Measurements from ENCODE around the gene LCN2.
"Not testable (repeated sequence)": the region's sequence is repeated elsewhere in the genome, so short reads cannot be mapped to it uniquely, and the experiment has no call there.

Gene LCN2

DNA sequence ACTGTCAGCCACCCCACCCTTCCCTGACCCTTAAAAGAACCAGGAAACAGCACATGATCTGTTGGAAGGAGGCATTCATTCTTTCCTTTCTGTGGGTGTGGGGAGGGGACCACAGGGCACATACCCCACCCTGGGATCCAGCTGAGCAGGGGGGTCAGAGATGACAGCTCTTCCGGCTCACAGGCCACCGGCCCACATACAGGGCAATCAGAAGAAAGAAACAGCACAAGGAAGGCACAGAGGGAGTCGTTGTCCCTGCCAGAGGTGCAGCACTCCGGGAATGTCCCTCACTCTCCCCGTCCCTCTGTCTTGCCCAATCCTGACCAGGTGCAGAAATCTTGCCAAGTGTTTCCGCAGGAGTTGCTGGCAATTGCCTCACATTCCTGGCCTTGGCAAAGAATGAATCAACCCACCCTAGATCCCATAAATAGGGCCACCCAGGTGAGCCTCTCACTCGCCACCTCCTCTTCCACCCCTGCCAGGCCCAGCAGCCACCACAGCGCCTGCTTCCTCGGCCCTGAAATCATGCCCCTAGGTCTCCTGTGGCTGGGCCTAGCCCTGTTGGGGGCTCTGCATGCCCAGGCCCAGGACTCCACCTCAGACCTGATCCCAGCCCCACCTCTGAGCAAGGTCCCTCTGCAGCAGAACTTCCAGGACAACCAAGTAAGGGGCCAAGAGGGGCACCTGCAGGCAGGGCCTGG is at the start of gene LCN2:
TSS of gene LCN2 (plus strand) at position 453 of the 701 bp plus-strand sequence. CDS start at position 526, 73 bp downstream.
- no peak for DNase-seq

- no peak for DNase-seq
These were observed 49.2 kb upstream of the LCN2 start for GRCh38 chr9:128099932-128100491.

GRCh38 chr9:128100581-128100980 is 48.7 kb upstream of the LCN2 start:
- DNase-seq: no peak

DNA sequence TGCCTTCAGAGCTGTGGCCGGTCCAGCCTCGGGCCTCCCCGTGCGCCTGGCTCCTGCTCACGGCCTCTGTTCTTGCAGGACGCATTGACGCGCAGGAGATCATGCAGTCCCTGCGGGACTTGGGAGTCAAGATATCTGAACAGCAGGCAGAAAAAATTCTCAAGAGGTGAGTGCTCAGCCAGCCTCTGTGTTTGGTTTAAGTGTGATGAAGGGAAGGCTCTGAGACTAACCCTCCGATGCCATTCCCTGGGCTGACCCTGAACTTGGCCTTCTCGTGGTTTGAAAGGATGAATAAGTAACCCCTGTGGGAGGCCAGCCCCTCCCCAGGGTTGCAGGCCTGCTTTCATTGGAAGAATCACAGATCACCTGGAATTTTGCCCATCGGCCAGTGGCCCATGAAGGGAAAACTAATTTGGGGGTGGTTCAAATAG is 48.0 kb upstream of the LCN2 start:
- DNase-seq: no peak

DNA sequence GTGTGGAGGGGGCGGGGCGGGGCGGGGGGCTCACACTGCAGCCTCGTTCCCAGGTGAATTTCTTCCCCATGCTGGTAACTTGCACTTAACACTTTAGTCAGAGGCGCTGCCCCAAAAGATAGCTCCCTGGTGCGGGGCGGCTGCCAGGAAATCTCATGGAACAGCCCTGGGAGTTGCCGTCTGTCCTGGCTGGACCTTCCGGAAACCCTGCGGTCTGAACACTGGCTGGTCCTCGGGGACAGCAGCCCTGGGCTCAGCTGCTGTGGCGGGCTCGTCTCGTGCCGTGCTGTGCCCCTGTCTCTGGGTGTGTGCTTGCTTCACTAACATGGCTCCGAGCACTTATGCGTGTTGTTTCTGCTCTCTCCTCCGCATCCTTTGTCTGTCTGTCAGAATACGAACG is 47.6 kb upstream of the LCN2 start:
- DNase-seq: no peak

- DNase-seq: no peak
These were observed 47.1 kb upstream of the LCN2 start for GRCh38 chr9:128102196-128102595.

GRCh38 chr9:128102861-128103588 is 46.2 kb upstream of the LCN2 start:
- DNase-seq: no peak

DNA sequence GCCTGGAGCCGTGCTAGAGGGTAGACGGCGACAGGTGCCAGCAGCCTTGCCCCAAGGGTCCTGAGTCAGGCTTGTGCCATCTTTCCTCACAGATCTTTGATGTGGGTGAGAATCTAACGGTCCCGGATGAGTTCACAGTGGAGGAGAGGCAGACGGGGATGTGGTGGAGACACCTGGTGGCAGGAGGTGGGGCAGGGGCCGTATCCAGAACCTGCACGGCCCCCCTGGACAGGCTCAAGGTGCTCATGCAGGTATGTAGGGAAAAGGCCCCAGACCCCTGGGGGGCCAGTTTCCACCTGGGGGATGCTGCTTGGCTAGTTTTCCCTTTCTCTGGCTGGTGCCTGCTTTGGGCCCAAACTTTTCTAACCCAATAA is 45.7 kb upstream of the LCN2 start:
- peak in 1 of 2 experiments; percentile 10 for DNase-seq

GRCh38 chr9:128104171-128104618 is 45.1 kb upstream of the LCN2 start:
- peak in 1 of 2 experiments; percentile 21 for DNase-seq

DNA sequence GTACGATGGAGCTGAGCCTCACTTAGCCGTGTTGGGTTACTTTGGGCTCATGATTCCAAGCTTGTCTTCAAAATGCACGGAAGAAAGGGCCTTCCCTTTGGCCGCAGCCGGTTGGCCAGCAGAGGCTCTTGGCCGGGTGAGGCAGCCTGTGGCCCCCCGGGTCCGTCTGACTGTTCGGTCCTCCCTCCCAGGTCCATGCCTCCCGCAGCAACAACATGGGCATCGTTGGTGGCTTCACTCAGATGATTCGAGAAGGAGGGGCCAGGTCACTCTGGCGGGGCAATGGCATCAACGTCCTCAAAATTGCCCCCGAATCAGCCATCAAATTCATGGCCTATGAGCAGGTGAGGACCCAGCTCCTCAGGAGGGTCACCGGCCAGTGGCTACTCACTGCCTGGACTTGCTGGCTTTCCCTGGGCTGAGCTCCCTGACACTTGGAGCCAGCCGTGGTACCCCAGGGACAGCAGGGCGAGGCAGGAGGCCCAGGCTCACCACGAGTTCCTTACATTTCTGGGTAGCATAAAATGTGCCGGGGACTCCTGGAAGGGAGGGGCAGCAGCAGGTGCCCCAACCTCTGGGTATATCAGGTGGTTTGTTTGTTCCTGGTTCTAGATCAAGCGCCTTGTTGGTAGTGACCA is 43.6 kb upstream of the LCN2 start:
- DNase-seq: no peak

DNA sequence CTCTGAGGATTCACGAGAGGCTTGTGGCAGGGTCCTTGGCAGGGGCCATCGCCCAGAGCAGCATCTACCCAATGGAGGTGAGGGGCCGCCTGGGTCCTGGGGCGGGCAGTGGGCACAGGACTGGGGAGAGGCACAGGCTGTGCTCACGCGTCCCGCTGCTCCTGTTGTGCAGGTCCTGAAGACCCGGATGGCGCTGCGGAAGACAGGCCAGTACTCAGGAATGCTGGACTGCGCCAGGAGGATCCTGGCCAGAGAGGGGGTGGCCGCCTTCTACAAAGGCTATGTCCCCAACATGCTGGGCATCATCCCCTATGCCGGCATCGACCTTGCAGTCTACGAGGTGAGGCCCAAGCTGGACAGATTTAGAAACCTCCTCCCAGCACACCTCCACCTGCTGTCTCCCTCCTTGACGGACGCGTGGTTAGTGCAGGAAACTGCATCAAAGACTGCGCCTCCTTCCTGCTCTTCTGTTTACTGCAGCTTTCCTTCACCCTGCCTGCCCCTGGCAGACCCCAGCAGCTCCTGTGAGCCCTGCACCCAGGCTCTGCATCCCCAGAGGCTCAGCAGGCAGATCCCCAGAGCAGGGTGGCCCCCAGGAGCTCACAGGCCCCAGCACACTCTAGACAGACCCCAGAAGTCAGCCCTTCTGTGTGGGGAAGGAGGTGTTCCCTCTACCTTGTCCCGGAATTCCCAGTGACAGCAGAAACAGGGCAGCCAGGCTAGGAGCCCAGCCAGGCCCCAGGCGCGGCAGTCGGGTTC is 42.9 kb upstream of the LCN2 start:
- DNase-seq: no peak

DNA sequence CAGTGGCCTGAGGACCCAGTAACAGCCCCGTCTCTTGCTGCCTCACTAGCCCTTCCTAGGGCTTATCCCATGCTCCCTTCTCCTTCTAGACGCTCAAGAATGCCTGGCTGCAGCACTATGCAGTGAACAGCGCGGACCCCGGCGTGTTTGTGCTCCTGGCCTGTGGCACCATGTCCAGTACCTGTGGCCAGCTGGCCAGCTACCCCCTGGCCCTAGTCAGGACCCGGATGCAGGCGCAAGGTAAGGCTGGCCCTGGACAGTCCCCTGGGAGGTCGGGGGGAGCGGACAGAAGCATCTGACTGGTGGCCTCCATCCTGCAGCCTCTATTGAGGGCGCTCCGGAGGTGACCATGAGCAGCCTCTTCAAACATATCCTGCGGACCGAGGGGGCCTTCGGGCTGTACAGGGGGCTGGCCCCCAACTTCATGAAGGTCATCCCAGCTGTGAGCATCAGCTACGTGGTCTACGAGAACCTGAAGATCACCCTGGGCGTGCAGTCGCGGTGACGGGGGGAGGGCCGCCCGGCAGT is 42.2 kb upstream of the LCN2 start:
- DNase-seq: no peak

- no peak for DNase-seq
These were observed 41.6 kb upstream of the LCN2 start for GRCh38 chr9:128107468-128108268.

DNA sequence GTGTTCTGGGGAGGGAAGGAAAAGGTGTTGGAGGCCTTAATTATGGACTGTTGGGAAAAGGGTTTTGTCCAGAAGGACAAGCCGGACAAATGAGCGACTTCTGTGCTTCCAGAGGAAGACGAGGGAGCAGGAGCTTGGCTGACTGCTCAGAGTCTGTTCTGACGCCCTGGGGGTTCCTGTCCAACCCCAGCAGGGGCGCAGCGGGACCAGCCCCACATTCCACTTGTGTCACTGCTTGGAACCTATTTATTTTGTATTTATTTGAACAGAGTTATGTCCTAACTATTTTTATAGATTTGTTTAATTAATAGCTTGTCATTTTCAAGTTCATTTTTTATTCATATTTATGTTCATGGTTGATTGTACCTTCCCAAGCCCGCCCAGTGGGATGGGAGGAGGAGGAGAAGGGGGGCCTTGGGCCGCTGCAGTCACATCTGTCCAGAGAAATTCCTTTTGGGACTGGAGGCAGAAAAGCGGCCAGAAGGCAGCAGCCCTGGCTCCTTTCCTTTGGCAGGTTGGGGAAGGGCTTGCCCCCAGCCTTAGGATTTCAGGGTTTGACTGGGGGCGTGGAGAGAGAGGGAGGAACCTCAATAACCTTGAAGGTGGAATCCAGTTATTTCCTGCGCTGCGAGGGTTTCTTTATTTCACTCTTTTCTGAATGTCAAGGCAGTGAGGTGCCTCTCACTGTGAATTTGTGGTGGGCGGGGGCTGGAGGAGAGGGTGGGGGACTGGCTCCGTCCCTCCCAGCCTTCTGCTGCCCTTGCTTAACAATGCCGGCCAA is 40.8 kb upstream of the LCN2 start:
- no peak for DNase-seq

DNA sequence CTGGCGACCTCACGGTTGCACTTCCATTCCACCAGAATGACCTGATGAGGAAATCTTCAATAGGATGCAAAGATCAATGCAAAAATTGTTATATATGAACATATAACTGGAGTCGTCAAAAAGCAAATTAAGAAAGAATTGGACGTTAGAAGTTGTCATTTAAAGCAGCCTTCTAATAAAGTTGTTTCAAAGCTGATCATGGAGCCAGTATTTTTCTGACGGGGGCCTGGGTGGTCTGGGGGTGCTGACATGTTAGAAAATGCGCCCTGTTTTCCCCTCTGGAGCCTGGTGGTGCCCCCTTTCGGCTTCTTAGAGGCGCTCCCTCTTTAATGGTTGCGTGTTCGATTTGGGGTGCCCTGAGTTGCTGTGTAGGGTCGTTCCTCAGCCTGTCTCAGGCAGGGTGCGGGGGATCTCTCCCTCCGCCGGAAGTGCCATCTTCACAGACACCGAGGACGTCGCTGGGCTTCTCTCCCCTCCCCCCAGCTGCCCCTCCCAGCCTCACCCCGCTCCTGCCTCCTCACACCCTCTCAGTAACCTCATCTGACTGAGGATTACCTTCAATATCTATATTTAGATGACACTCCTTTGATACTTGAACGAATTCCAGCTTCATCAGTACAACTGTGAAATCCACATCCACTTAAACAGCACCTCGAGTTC is 40.1 kb upstream of the LCN2 start:
- no peak for DNase-seq

GRCh38 chr9:128111726-128112125 is 37.5 kb upstream of the LCN2 start:
- DNase-seq: not testable (repeated sequence)

- DNase-seq: no peak
These were observed 35.5 kb upstream of the LCN2 start for GRCh38 chr9:128113526-128114325.

- no peak for DNase-seq
These were observed 34.7 kb upstream of the LCN2 start for GRCh38 chr9:128114326-128115186.

All from NCI-H526 (cell line).